Measurements from ENCODE around the gene BRME1. TPM values are rescaled to one million over a fixed set of nuclear protein-coding genes. Genes with fewer than 3 reads are reported as not detected.

BRME1 gene
- total and polyA plus RNA-seq, 2 of the 13 experiments (the other 11 are each of a cell fraction or from before 2014, with no cell fraction given): 0.74 to 1.5 TPM

DNA sequence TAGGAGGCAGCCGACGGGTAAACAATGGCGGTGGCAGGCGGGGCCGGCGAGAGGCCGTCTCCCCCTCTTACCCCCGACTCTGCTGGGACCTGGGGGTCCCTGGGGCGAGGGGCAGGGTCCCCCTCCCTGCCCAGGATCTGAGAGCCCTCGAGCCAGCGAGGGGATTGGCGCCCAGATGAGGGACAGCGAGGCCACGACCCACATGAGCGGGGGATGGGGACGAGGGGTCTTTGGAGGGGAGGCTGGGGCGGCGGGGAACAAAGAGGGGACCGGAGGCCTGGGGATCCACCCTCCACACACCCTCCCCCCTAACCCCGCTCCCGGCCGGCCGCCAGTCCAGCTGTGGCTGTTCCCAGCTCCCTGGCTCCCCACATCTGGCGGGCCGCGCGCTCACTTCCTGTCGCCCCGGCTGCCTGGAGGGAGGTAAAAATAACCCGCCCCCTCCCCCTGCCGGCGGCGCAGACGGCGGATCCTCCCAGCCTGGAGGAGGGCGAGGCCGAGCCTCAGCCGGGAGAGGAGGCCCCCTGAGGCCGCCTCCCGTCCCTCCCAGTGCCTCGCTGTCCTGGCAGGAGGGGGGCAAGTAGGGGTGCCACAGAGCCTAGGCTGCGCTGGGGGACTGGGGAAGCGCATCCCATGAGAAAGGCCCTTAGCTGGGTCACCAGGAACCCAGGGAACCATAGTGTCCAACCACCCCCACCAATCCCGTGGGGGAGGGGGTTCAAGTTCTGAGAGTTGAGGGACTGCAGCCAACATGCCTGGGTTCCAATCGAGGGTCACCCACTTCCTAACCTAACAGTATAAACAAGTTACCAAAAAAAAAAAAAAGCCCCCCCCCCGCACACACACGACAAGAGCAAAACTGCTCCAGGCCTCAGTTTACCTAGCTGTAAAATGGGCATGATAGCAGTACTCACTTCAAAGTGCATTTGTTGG is 58.2 kb downstream of the BRME1 start (continued):
- TF ChIP-seq PITX1 (CRISPR knock-in tag; IDR thresholded peaks at IDR 0.05) (no peak), JUN (CRISPR knock-in tag; IDR thresholded peaks at IDR 0.05) (no peak), LCORL (IDR thresholded peaks at IDR 0.05) (no peak), LCORL (CRISPR knock-in tag; IDR thresholded peaks at IDR 0.05) (no peak; the same call in 1 of the 2 replicates), PHF21A (CRISPR knock-in tag; IDR thresholded peaks at IDR 0.05) (peak; percentile 2; the same call in 1 of the 2 replicates), KMT2B (CRISPR knock-in tag; IDR thresholded peaks at IDR 0.05) (no peak), SRY (CRISPR knock-in tag; IDR thresholded peaks at IDR 0.05) (no peak), ZFAT (CRISPR knock-in tag; conservative IDR thresholded peaks at IDR 0.05) (no peak), NCOA1 (CRISPR knock-in tag; IDR thresholded peaks at IDR 0.05) (0 out of 2 replicates have a peak, but pooled peaks have one; percentile 63), ZKSCAN8 (CRISPR knock-in tag; IDR thresholded peaks at IDR 0.05; ENCODE audit: borderline replicate concordance) (no peak), THAP11 (CRISPR knock-in tag; IDR thresholded peaks at IDR 0.05) (no peak), KAT7 (CRISPR knock-in tag; IDR thresholded peaks at IDR 0.05; ENCODE audit: borderline replicate concordance) (no peak), ARNT (IDR thresholded peaks at IDR 0.05) (no peak), NCOA2 (CRISPR knock-in tag; IDR thresholded peaks at IDR 0.05) (no peak)
- TF ChIP-seq, protein P1, sequence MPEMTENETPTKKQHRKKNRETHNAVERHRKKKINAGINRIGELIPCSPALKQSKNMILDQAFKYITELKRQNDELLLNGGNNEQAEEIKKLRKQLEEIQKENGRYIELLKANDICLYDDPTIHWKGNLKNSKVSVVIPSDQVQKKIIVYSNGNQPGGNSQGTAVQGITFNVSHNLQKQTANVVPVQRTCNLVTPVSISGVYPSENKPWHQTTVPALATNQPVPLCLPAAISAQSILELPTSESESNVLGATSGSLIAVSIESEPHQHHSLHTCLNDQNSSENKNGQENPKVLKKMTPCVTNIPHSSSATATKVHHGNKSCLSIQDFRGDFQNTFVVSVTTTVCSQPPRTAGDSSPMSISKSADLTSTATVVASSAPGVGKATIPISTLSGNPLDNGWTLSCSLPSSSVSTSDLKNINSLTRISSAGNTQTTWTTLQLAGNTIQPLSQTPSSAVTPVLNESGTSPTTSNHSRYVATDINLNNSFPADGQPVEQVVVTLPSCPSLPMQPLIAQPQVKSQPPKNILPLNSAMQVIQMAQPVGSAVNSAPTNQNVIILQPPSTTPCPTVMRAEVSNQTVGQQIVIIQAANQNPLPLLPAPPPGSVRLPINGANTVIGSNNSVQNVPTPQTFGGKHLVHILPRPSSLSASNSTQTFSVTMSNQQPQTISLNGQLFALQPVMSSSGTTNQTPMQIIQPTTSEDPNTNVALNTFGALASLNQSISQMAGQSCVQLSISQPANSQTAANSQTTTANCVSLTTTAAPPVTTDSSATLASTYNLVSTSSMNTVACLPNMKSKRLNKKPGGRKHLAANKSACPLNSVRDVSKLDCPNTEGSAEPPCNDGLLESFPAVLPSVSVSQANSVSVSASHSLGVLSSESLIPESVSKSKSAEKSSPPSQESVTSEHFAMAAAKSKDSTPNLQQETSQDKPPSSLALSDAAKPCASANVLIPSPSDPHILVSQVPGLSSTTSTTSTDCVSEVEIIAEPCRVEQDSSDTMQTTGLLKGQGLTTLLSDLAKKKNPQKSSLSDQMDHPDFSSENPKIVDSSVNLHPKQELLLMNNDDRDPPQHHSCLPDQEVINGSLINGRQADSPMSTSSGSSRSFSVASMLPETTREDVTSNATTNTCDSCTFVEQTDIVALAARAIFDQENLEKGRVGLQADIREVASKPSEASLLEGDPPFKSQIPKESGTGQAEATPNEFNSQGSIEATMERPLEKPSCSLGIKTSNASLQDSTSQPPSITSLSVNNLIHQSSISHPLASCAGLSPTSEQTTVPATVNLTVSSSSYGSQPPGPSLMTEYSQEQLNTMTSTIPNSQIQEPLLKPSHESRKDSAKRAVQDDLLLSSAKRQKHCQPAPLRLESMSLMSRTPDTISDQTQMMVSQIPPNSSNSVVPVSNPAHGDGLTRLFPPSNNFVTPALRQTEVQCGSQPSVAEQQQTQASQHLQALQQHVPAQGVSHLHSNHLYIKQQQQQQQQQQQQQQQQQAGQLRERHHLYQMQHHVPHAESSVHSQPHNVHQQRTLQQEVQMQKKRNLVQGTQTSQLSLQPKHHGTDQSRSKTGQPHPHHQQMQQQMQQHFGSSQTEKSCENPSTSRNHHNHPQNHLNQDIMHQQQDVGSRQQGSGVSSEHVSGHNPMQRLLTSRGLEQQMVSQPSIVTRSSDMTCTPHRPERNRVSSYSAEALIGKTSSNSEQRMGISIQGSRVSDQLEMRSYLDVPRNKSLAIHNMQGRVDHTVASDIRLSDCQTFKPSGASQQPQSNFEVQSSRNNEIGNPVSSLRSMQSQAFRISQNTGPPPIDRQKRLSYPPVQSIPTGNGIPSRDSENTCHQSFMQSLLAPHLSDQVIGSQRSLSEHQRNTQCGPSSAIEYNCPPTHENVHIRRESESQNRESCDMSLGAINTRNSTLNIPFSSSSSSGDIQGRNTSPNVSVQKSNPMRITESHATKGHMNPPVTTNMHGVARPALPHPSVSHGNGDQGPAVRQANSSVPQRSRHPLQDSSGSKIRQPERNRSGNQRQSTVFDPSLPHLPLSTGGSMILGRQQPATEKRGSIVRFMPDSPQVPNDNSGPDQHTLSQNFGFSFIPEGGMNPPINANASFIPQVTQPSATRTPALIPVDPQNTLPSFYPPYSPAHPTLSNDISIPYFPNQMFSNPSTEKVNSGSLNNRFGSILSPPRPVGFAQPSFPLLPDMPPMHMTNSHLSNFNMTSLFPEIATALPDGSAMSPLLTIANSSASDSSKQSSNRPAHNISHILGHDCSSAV (CRISPR knock-in tag; IDR thresholded peaks at IDR 0.05; ENCODE audit: borderline replicate concordance): no peak
- TF ChIP-seq, protein P2, sequence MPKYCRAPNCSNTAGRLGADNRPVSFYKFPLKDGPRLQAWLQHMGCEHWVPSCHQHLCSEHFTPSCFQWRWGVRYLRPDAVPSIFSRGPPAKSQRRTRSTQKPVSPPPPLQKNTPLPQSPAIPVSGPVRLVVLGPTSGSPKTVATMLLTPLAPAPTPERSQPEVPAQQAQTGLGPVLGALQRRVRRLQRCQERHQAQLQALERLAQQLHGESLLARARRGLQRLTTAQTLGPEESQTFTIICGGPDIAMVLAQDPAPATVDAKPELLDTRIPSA (CRISPR knock-in tag; IDR thresholded peaks at IDR 0.05; ENCODE audit: borderline replicate concordance): no peak
- TF ChIP-seq, protein P3, sequence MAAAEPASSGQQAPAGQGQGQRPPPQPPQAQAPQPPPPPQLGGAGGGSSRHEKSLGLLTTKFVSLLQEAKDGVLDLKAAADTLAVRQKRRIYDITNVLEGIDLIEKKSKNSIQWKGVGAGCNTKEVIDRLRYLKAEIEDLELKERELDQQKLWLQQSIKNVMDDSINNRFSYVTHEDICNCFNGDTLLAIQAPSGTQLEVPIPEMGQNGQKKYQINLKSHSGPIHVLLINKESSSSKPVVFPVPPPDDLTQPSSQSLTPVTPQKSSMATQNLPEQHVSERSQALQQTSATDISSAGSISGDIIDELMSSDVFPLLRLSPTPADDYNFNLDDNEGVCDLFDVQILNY (CRISPR knock-in tag; conservative IDR thresholded peaks at IDR 0.05): no peak
- TF ChIP-seq, protein P4, sequence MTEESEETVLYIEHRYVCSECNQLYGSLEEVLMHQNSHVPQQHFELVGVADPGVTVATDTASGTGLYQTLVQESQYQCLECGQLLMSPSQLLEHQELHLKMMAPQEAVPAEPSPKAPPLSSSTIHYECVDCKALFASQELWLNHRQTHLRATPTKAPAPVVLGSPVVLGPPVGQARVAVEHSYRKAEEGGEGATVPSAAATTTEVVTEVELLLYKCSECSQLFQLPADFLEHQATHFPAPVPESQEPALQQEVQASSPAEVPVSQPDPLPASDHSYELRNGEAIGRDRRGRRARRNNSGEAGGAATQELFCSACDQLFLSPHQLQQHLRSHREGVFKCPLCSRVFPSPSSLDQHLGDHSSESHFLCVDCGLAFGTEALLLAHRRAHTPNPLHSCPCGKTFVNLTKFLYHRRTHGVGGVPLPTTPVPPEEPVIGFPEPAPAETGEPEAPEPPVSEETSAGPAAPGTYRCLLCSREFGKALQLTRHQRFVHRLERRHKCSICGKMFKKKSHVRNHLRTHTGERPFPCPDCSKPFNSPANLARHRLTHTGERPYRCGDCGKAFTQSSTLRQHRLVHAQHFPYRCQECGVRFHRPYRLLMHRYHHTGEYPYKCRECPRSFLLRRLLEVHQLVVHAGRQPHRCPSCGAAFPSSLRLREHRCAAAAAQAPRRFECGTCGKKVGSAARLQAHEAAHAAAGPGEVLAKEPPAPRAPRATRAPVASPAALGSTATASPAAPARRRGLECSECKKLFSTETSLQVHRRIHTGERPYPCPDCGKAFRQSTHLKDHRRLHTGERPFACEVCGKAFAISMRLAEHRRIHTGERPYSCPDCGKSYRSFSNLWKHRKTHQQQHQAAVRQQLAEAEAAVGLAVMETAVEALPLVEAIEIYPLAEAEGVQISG (CRISPR knock-in tag; IDR thresholded peaks at IDR 0.05): peak; percentile 9
